Effector memory CD8-positive, alpha-beta T cell (primary cell): Measurements from ENCODE around the gene TAX1BP3.

Experiments
- ATAC-seq: fragments of 150-1000 bp; cut with Tn5 transposase; replicated peaks from 2 replicates; pipeline ENCODE4 v1.10.0; 2021; ENCODE audit warnings: mild to moderate bottlenecking, moderate library complexity
- DNase-seq, 3 experiments: peaks; one replicate each; pipeline ENCODE4 v3.0.0; 2021
- H3K27ac Mint-ChIP-seq, 2 donors: one replicate each; pipeline ENCODE4 v1.8.0; 2022; ENCODE audit warnings: mild to moderate bottlenecking in 2 of 2, mixed read lengths in 2 of 2, moderate library complexity in 2 of 2
- H3K27me3 Mint-ChIP-seq, 2 donors: one replicate each; pipeline ENCODE4 v1.8.0; 2022; ENCODE audit warnings: mixed read lengths in 2 of 2
- H3K36me3 Mint-ChIP-seq: one replicate; pipeline ENCODE4 v1.8.0; 2022; ENCODE audit warnings: mild to moderate bottlenecking, moderate library complexity, mixed read lengths; ENCODE audit not compliant: insufficient read depth
- H3K4me1 Mint-ChIP-seq, 2 donors: one replicate each; pipeline ENCODE4 v1.8.0; 2022; ENCODE audit warnings: low read depth in 2 of 2, mixed read lengths in 2 of 2
- H3K4me3 Mint-ChIP-seq, 2 donors: one replicate each; pipeline ENCODE4 v1.8.0; 2022; ENCODE audit warnings: mild to moderate bottlenecking in 2 of 2, mixed read lengths in 2 of 2, moderate library complexity in 2 of 2
- H3K9me3 Mint-ChIP-seq, 2 donors: one replicate each; pipeline ENCODE4 v1.8.0; 2022; ENCODE audit warnings: mixed read lengths in 2 of 2

Gene TAX1BP3

DNA sequence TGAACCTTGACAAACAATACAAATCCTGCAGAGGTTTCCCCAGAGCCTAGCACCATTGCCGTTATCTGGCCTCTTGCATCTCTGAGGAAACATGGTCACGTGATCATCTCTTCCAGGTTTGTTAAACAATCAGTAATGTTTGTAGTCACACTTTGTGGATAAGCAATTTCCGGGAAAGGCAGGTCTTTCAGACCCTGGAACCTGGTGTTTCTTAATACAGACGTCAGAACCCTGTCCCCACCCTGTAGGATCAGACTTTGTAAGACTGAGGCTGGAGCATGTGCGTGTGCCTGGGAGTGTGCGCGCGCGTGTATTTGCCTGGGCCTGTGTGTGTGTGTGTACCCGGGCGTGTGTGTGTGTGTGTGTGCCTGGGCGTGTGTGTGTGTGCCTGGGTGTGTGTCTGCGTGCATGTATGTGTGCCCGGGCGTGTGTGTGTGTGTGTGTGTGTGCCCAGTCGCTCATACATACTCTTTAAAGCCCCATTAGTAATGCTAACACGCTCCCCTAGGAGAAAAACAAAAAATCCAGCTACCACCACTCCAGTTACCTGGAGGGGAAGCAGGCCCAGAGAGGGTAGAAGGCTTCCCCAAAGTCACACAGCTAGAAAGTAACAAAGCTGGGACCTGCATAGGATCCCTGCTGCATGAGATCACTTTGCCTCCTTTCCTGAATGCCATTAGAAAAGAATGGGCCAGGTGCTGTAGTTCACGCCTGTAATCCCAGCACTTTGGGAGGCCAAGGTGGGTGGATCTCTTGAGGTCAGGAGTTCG, 26.5 kb downstream of the TAX1BP3 start:
- no peaks in the 10 kb centered on the region for H3K27me3 Mint-ChIP-seq
- H3K27ac Mint-ChIP-seq, result no peak overlapping the region
- DNase-seq (no peak), ATAC-seq (no peak)
- H3K9me3 Mint-ChIP-seq, result no peaks in the 10 kb centered on the region
- peaks cover 9 to 10% of the 10 kb centered on the region in 2 donors for H3K4me1 Mint-ChIP-seq
- H3K4me3 Mint-ChIP-seq, result no peak overlapping the region
- no peaks in the 10 kb centered on the region for H3K36me3 Mint-ChIP-seq

DNA sequence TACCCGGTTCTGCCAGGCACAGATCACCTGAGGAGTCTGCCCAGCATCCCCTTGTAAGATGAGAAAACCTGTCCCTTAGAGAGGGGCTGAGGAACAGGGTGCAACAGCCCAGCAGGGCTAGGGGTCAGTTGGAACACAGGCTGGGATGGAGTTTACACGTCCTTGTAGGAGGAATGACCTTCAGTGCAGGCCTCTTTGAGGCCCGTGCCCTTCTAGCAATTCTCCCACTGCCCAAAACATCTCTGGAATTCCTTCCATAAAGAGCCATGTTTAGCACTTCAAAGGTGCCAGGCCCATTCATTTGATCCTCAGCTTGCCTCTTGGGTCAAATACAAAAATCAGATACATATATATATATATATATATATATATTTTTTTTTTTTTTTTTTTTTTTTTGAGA, 27.4 kb downstream of the TAX1BP3 start:
- peaks cover 9 to 11% of the 10 kb centered on the region in 2 donors for H3K4me1 Mint-ChIP-seq
- H3K36me3 Mint-ChIP-seq, result no peaks in the 10 kb centered on the region
- H3K27me3 Mint-ChIP-seq, result no peaks in the 10 kb centered on the region
- no peaks in the 10 kb centered on the region for H3K9me3 Mint-ChIP-seq
- no peak overlapping the region for H3K27ac Mint-ChIP-seq
- H3K4me3 Mint-ChIP-seq, result no peak overlapping the region
- DNase-seq (no peak), ATAC-seq (no peak)

DNA sequence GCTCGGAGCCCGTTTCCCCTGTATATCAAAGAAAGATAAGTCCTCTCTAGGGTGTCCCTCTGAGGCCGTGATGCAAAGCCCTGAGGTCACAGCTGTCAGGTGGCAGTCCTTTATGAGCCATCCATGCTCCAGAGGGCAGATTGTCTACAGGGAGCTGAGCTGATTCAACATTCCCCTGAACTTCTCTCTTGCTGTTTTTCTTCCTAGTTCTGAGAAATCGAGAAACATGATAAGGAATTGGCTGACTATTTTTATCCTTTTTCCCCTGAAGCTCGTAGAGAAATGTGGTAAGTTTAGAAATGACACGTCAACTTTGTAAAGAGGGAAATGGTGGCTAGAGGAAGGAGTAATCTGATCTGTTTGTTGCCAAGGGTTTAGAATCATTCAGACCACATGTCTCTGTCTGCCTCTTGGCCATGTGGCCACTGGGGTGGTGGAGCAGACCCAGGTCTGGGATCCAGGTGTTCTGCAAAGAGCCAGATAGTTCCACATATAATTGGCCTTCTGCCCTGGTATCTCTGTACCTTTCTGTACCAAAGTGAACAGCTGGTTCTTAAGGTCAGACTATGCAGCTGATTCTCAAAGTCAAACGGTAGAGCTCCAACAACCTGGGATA, 28.3 kb downstream of the TAX1BP3 start:
- H3K4me3 Mint-ChIP-seq, result no peak overlapping the region
- ATAC-seq, result no peak
- no peak overlapping the region for H3K27ac Mint-ChIP-seq

DNA sequence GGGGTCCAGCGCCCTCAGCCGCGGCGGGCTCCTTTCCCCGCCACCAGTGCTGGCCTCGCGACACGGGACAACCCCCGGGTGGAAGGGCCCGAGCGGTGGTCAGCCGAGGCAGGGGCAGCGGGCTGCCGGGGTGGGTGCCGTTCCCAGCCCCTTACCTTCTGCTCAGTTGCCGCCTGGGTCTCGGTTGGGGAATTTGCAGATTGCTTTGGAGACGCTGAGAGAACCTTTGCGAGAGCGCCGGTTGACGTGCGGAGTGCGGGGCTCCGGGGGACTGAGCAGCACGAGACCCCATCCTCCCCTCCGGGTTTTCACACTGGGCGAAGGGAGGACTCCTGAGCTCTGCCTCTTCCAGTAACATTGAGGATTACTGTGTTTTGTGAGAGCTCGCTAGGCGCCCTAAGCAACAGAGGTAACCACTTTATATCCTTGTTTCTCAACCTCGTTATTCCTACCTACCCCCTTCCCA, 31.4 kb downstream of the TAX1BP3 start:
- H3K27me3 Mint-ChIP-seq, result no peaks in the 10 kb centered on the region
- H3K4me1 Mint-ChIP-seq, result peaks cover 16 to 19% of the 10 kb centered on the region in 2 donors
- peak overlapping the region; percentile 95 to 98 for H3K4me3 Mint-ChIP-seq
- H3K36me3 Mint-ChIP-seq, result peaks cover 4% of the 10 kb centered on the region
- no peaks in the 10 kb centered on the region for H3K9me3 Mint-ChIP-seq
- peak overlapping the region; percentile 97 to 98 for H3K27ac Mint-ChIP-seq
- DNase-seq (peak in 1 of 3 experiments; percentile 6), ATAC-seq (no peak)

More for the DNA sequence above, 28.3 kb downstream of the TAX1BP3 start:
- Mint-ChIP-seq H3K27me3 (no peaks in the 10 kb centered on the region), H3K4me1 (peaks cover 9 to 14% of the 10 kb centered on the region in 2 donors), H3K36me3 (no peaks in the 10 kb centered on the region), H3K9me3 (no peaks in the 10 kb centered on the region)
- DNase-seq, result no peak

DNA sequence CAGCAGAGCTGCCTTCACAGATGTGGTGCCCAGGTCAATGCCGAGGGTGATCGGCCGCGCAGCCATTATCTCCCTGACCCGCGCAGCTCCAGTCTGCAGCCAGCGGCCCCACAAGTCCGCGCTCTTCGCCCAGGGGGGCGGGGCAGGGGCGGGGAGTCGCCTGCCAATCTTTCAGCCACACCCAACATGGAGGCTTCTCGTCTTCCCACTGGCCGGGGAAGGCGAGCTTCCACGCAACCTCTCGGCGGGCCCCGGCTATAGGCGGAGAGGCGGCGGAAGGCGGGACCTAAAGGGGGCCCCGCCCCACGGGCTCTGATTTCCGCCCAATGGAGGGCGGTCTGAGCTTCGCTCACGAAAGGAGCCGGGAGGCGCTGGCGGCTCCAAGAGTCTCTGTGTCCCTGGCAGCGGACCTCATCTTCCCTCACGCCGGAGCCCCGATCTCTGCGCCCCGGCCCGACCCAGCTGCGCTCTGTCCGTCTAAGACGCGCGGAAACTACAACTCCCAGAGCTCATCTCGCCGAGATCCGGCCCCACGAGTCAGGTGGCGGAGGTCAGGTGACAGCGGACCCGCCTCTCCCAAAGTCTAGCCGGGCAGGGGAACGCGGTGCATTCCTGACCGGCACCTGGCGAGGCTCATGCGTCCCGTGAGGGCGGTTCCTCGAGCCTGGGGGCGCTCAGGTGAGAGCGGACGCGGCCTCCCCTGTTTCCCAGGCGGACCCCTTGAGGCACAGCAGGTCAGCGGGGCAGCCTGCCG, 32.0 kb downstream of the TAX1BP3 start, which contains the start of the genes CTNS and SHPK:
TSS of gene CTNS (plus strand) at position 607 of the 754 bp plus-strand sequence. CDS start 3,447 bp downstream, outside the sequence.
TSS of gene SHPK (minus strand) at position 97 of the 754 bp plus-strand sequence. CDS start at position 66, 31 bp downstream.
- peaks cover 4% of the 10 kb centered on the region for H3K36me3 Mint-ChIP-seq
- ATAC-seq (peak; percentile 97), DNase-seq (peak; percentile 92 to 93 (median 93))
- peaks cover 16 to 19% of the 10 kb centered on the region in 2 donors for H3K4me1 Mint-ChIP-seq
- peak within 1 kb of the TSS; percentile 97 to 98 for H3K27ac Mint-ChIP-seq
- no peaks in the 10 kb centered on the region for H3K27me3 Mint-ChIP-seq
- H3K4me3 Mint-ChIP-seq, result peak within 1 kb of the TSS; percentile 95 to 98
- H3K9me3 Mint-ChIP-seq, result no peaks in the 10 kb centered on the region

DNA sequence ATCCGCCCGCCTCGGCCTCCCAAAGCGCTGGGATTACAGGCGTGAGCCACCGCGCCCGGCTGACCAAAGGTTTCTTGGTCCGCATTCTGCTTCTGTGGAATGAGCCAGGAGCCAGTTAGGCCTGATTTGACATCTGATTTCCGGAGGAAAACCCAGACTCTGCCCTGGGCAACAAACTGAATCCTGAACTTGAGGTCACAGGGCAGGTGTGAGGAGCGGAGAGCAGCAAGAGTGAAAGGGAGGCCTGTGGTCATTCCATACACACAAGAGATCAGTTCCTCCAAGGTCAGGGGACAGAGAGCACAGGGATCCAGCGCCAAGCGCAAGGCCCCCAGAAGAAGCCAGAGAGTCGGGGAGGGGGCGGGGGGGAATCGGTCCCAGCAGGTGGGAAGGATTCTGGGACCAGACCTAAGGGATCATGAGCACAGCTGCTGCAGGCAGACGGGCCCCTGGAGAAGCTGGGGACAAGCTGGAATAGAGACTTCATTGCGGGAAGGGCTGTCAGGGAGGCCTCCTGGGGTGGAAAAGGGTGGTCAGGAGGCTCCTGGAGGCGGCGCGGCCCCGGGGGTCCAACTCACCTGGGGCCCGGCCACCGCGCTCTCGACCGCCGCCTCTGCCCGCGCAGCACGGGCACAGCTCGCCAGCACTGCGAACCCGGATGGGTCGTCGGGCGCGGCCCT, 32.8 kb downstream of the TAX1BP3 start:
- Mint-ChIP-seq H3K9me3 (no peaks in the 10 kb centered on the region), H3K36me3 (peaks cover 4% of the 10 kb centered on the region), H3K4me1 (peaks cover 16 to 19% of the 10 kb centered on the region in 2 donors), H3K4me3 (peak overlapping the region; percentile 95 to 98), H3K27me3 (no peaks in the 10 kb centered on the region), H3K27ac (peak overlapping the region in 1 of 2 donors; percentile 98)
- ATAC-seq (peak; percentile 17), DNase-seq (peak in 1 of 3 experiments; percentile 3)

DNA sequence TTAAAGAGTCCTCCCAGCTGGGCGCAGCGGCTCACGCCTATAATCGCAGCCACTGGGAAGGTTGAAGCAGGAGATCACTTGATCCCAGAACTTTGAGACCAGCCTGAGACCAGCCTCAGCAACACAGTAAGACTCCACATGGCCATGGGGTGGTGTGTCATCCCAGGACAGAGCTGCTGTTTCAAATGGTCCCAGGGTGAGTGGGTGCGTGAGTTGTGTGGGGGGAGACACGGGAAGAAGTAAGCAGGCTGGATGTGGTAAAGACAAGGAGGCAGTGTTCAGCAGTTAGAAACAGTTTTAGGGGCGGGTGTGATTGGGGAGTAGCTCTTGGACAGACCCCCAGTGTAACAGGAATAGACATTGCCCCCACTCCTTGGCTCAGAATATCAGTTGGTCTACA, 36.1 kb downstream of the TAX1BP3 start:
- Mint-ChIP-seq H3K9me3 (no peaks in the 10 kb centered on the region), H3K27ac (no peak overlapping the region), H3K36me3 (peaks cover 18% of the 10 kb centered on the region), H3K4me3 (no peak overlapping the region), H3K27me3 (no peaks in the 10 kb centered on the region), H3K4me1 (peaks cover 11 to 13% of the 10 kb centered on the region in 2 donors)
- ATAC-seq (no peak), DNase-seq (no peak)

DNA sequence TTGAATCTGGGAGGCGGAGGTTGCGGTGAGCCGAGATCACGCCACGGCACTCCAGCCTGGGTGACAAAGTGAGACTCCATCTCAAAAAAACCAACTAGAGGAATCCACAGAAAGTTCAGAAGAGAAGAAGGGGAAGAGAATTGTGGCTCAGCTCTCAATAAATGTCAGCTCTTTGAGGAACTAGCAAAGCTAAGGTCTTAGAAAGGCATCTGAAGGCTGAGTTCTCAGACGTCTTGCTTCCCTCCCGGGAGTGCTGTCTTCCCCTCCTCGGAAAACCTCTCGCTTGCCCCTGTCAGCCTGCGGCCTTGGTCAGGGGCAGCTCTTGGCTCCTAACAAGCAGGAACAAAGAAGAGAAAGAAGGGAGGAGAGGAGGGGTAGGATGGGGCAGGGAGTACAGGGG, 37.6 kb downstream of the TAX1BP3 start:
- ATAC-seq, result no peak
- Mint-ChIP-seq H3K27me3 (no peaks in the 10 kb centered on the region), H3K27ac (no peak overlapping the region), H3K4me3 (no peak overlapping the region), H3K4me1 (peaks cover 7 to 9% of the 10 kb centered on the region in 2 donors), H3K36me3 (peaks cover 22% of the 10 kb centered on the region), H3K9me3 (no peaks in the 10 kb centered on the region)
- DNase-seq, result no peak

DNA sequence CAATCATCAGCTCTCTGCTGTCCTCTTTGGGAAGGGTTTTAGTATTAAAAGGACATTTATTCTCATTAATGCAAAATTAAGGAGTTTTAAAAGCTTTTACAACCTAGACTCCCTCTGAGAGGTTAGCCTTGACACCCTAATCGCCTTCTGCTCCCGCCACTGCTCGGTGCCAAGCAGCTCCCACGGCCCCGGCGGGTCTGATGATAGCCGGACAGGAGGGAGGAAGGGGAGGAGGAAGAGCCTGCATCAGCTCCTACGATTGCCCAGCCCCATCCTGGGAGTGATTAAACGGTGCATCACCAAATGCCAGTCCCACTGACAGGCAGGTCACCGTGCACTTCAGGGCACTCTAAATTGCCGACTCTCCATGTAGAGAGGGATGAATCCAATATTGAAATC, 40.6 kb downstream of the TAX1BP3 start:
- Mint-ChIP-seq H3K4me3 (no peak overlapping the region), H3K4me1 (no peaks in the 10 kb centered on the region), H3K27me3 (no peaks in the 10 kb centered on the region), H3K9me3 (no peaks in the 10 kb centered on the region), H3K27ac (no peak overlapping the region), H3K36me3 (peaks cover 28% of the 10 kb centered on the region)
- DNase-seq, result no peak
- no peak for ATAC-seq

DNA sequence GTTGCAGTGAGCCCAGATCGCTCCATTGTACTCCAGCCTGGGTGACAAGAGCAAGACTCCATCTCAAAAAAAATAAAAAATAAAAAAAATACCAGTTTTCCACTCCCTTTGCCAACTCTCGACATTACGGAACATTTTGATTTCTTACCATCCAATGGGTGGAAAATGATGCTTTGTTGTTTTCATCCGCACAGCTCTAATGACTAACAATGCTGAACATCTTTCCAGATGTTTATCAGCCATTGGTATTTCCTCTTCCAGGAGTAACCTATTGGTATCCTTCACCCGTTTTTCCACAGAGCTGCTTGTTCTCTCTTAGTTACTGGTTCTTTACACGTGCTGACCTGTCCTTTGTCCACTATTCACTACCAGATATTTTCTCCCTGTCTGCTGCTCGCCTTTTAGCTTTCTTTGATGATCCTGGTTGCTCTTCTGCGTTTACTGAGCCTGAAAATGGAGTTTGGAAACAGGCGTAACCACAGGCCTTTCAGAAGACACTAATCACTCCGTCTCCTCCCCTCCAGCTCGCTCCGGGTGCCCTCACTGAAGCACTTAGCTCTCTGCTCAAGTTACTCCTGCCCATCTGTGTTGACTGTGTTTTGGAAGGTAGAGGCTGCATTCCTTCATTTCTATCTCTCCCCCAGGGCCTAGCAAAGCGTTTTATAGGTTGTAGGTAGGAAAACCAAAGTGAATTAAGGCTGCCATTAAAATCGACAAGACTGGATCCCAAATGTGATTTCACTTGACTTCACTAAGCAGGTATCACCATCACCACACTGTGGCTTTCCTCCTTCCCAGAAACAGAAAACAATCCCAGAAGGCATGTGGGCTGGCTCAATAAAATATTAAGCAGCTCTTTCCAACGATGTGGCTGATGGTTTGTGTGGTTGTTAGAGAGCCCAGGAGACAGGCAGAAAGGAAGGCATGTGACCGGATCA, 41.3 kb downstream of the TAX1BP3 start:
- Mint-ChIP-seq H3K27me3 (no peaks in the 10 kb centered on the region), H3K4me1 (no peaks in the 10 kb centered on the region), H3K27ac (no peak overlapping the region), H3K36me3 (peaks cover 27% of the 10 kb centered on the region), H3K4me3 (no peak overlapping the region), H3K9me3 (no peaks in the 10 kb centered on the region)
- DNase-seq (no peak), ATAC-seq (no peak)

DNA sequence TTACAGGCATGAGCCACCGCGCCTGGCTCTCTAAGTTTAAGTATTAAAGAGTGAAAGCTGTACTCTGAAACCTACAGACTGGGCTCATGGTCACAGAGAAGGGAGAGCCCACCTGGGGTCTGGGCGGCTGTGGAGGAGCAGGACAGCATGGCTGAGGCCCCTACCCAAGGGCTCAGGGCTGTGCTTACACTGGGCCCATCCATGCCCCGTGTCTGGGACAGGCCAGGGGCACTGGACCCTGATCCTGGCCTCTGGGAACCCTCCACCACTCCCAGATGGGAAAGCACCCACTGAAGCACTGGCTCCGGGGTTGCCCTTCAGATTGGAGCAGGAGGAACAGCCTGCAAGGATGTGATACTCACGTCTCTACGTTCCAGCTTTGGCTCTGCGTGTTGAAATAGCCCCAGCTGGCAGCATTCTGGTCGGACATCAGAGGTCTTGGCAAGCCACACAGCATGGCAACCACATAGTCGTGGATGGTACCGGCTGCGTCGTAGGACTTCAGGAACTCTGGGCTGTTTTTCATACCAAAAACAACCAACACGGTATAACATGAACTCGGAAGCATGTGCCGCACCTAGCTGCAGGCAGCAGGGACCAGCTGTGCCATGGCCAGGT, 45.3 kb downstream of the TAX1BP3 start:
- Mint-ChIP-seq H3K4me3 (no peak overlapping the region), H3K36me3 (peaks cover 43% of the 10 kb centered on the region), H3K9me3 (no peaks in the 10 kb centered on the region), H3K27me3 (no peaks in the 10 kb centered on the region), H3K4me1 (no peaks in the 10 kb centered on the region), H3K27ac (no peak overlapping the region)
- ATAC-seq (no peak), DNase-seq (no peak)
